Activated CD8-positive, alpha-beta T cell treated with anti-CD3 and anti-CD28 coated beads for 36 hours (primary cell): Measurements from ENCODE around the gene GRB14. TPM values are rescaled to one million over a fixed set of nuclear protein-coding genes. Genes with fewer than 3 reads are reported as not detected.

ENCODE experiments used
- ATAC-seq: fragments of 200-7000 bp; cut with Tn5 transposase; one replicate; pipeline ENCODE4 v1.10.0; 2021; ENCODE audit warnings: mild to moderate bottlenecking, moderate library complexity
- CTCF ChIA-PET: fragments of 350-600 bp; sonication (Branson Sonifier 250); formaldehyde crosslinking; loops from one replicate; lab custom pipeline; 2021; ENCODE audit warnings: antibody characterized with exemption; lab: Charles Lee
- POLR2A ChIA-PET: fragments of 350-600 bp; sonication (Branson Sonifier 250); formaldehyde crosslinking; loops from one replicate; lab custom pipeline; 2021; ENCODE audit warnings: antibody characterized with exemption; lab: Charles Lee
- DNase-seq: peaks from one replicate; pipeline ENCODE4 v3.0.0-alpha.2; 2020
- H3K27ac Mint-ChIP-seq: one replicate; pipeline ENCODE4 v1.8.0; 2021; ENCODE audit warnings: mild to moderate bottlenecking, mixed read lengths
- H3K27me3 Mint-ChIP-seq: one replicate; pipeline ENCODE4 v1.8.0; 2021; ENCODE audit warnings: mixed read lengths
- H3K36me3 Mint-ChIP-seq: one replicate; pipeline ENCODE4 v1.8.0; 2021; ENCODE audit warnings: low read depth, mixed read lengths
- H3K4me1 Mint-ChIP-seq: one replicate; pipeline ENCODE4 v1.8.0; 2021; ENCODE audit warnings: low read depth, mixed read lengths
- H3K4me3 Mint-ChIP-seq: one replicate; pipeline ENCODE4 v1.8.0; 2021; ENCODE audit warnings: mild to moderate bottlenecking, moderate library complexity, mixed read lengths
- H3K9me3 Mint-ChIP-seq: one replicate; pipeline ENCODE4 v1.8.0; 2021; ENCODE audit warnings: mixed read lengths
- intact Hi-C: fragments of 100-400 bp; cut with micrococcal nuclease; formaldehyde crosslinking; loops from one replicate; pipeline ENCODE4 v1.10.0; 2022
- total RNA-seq, 2 experiments: library from RNA; stranded (reverse); gene quantifications; one replicate each; pipeline ENCODE4 v1.2.3, GENCODE V29; 2021
- TF ChIP-seq, protein P1 (sequence below): fragments of 200-600 bp; IDR thresholded peaks from one replicate; pipeline ENCODE4 v1.8.0; 2022; ENCODE audit warnings: antibody characterized with exemption, mild to moderate bottlenecking

Gene GRB14
- total RNA-seq, 2 experiments from 2014 or later, result not detected

DNA sequence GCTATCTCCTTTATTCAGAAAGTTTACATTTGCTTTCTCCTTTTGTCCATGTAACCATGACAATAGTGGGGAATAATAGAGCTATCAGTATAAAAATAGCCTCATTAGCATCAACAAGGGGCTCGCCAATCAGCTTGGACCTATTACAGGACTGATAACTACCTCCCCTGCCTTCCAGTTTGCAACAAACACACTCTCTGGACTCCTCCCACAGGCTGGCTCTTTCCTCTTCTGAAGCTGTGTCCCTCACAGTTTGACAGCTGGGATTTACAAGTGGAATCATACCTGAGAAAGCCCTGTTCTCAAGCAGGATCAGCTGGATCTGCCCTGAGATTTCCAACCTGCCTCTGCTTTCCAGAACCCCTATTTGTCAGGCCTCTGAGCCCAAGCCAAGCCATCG is 162.5 kb downstream of the GRB14 start:
- ATAC-seq, result no peak
- H3K9me3 Mint-ChIP-seq, result no peaks in the 10 kb centered on the region
- TF ChIP-seq, protein P1, sequence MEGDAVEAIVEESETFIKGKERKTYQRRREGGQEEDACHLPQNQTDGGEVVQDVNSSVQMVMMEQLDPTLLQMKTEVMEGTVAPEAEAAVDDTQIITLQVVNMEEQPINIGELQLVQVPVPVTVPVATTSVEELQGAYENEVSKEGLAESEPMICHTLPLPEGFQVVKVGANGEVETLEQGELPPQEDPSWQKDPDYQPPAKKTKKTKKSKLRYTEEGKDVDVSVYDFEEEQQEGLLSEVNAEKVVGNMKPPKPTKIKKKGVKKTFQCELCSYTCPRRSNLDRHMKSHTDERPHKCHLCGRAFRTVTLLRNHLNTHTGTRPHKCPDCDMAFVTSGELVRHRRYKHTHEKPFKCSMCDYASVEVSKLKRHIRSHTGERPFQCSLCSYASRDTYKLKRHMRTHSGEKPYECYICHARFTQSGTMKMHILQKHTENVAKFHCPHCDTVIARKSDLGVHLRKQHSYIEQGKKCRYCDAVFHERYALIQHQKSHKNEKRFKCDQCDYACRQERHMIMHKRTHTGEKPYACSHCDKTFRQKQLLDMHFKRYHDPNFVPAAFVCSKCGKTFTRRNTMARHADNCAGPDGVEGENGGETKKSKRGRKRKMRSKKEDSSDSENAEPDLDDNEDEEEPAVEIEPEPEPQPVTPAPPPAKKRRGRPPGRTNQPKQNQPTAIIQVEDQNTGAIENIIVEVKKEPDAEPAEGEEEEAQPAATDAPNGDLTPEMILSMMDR, result no peak
- no peak overlapping the region for H3K4me3 Mint-ChIP-seq
- ChIA-PET POLR2A (no interaction called here), CTCF (no interaction called here)
- H3K4me1 Mint-ChIP-seq, result no peaks in the 10 kb centered on the region
- DNase-seq, result no peak
- no peak overlapping the region for H3K27ac Mint-ChIP-seq
- H3K36me3 Mint-ChIP-seq, result no peaks in the 10 kb centered on the region
- no peaks in the 10 kb centered on the region for H3K27me3 Mint-ChIP-seq
- intact Hi-C loops, result no loop called here

DNA sequence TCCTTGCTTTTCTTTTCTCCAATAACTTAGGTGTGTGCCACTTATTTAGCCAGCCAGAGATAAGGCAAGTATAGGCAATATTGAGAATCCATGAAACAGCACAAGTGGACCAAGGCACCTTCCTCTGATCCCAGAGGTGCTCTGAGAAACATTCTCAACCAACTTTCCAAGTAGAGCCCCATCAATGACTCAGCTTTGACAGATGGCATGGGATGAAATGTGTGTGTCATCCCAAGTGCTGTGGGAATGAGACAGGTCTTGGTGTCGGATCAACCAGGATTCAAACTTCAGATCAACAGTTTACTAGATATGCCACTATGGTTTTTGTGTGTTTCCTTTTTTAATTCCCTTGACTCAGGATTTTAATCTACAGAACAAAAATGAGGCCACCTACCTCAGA is 164.0 kb downstream of the GRB14 start:
- H3K9me3 Mint-ChIP-seq, result no peaks in the 10 kb centered on the region
- H3K4me1 Mint-ChIP-seq, result no peaks in the 10 kb centered on the region
- ATAC-seq (no peak), DNase-seq (no peak)
- TF ChIP-seq, protein P1, result no peak
- H3K4me3 Mint-ChIP-seq, result no peak overlapping the region
- ChIA-PET CTCF (no interaction called here), POLR2A (no interaction called here)
- no peaks in the 10 kb centered on the region for H3K36me3 Mint-ChIP-seq
- intact Hi-C loops, result no loop called here
- H3K27ac Mint-ChIP-seq, result no peak overlapping the region
- H3K27me3 Mint-ChIP-seq, result no peaks in the 10 kb centered on the region

DNA sequence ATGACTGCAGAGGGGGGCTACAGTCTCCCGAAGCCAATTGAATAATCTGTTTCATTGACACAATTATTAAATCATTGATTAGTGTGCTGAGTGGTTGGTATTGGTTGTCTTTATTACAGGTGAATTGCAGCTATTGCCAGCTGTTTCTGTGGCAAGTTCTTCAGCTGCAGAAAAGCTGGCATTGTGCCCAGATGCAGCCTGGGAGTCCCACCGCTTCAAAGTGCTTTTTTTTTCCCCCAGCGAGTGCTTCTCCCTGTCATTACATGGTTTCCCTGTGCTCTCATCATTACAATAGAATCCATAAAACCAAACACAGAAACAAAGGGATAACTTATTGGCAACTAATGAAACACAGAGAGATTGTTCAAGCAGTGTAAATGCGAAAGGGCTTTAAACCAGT is 164.7 kb downstream of the GRB14 start:
- no peaks in the 10 kb centered on the region for H3K4me1 Mint-ChIP-seq
- ATAC-seq, result no peak
- H3K27ac Mint-ChIP-seq, result no peak overlapping the region
- no peak overlapping the region for H3K4me3 Mint-ChIP-seq
- H3K27me3 Mint-ChIP-seq, result no peaks in the 10 kb centered on the region
- H3K9me3 Mint-ChIP-seq, result no peaks in the 10 kb centered on the region
- CTCF ChIA-PET, result no interaction called here
- no peaks in the 10 kb centered on the region for H3K36me3 Mint-ChIP-seq
- DNase-seq, result no peak
- intact Hi-C loops, result no loop called here
- POLR2A ChIA-PET, result no interaction called here
- TF ChIP-seq, protein P1, result no peak

DNA sequence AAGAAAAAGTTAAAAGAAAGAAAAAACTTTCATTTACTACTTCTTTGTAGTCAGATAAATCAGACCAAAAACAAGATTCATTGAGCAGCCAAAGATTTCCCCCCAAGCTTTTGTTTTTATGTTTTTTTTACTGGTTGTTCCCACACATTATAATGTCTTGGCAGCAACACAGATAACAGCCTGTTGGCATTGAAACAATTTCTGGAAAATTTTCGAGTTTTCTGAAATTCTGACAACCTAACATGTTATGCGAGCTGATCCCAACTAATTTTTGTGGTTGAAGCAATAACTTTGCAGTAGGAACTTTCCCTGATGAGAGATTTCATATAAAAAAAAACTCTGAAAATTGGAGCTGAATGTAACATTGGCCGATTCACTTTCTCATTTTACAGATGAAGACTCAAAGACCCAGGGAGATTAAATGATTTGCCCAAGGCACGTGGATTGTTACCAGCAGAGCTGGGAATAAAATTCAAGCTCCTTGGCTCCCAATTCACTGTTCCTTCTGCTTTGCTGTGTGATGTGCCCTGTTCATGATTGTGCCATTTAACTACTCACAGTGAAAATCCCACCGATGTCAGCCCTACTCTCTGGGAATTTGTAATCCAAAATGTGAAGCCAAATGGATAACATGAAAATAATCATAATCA is 167.5 kb downstream of the GRB14 start:
- Mint-ChIP-seq H3K4me1 (no peaks in the 10 kb centered on the region), H3K9me3 (no peaks in the 10 kb centered on the region), H3K4me3 (no peak overlapping the region), H3K36me3 (no peaks in the 10 kb centered on the region), H3K27me3 (no peaks in the 10 kb centered on the region), H3K27ac (no peak overlapping the region)
- TF ChIP-seq, protein P1, result no peak
- DNase-seq, result no peak
- ATAC-seq, result no peak
- ChIA-PET CTCF (no interaction called here), POLR2A (no interaction called here)
- intact Hi-C loops, result no loop called here

DNA sequence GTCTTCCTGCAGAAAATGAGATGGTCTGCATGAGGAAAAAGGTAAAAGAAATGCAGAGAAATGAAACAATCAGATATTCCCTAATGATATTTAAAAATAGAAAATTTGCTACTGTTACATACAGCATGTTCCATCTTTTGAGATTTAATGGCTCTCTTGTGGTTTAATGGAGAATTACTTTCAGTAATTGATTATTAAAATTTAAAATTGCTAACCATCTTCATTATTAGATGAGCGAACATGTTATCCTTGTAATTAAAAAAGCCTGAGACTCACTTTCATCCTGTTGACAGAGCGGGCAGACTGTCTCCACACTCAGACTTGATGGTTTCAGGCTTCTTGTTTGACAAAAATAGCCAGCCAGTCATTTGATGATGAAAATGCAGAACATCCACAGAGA is 171.0 kb downstream of the GRB14 start:
- POLR2A ChIA-PET, result interaction anchor here (0.6 kb wide), 1 partner anchor 393 kb away, joined by 3 read pairs; no protein-coding TSS in a partner anchor
- no peak overlapping the region for H3K27ac Mint-ChIP-seq

More for the DNA sequence above, 171.0 kb downstream of the GRB14 start:
- no peak for ATAC-seq
- CTCF ChIA-PET, result no interaction called here
- H3K27me3 Mint-ChIP-seq, result no peaks in the 10 kb centered on the region
- intact Hi-C loops, result no loop called here
- H3K36me3 Mint-ChIP-seq, result no peaks in the 10 kb centered on the region
- no peaks in the 10 kb centered on the region for H3K9me3 Mint-ChIP-seq
- no peak for DNase-seq
- H3K4me1 Mint-ChIP-seq, result no peaks in the 10 kb centered on the region
- TF ChIP-seq, protein P1, result no peak
- H3K4me3 Mint-ChIP-seq, result no peak overlapping the region
